SK-N-MC (cell line): ENCODE results near the gene IL13RA2.

Experiments used
- EZH2 ChIP-seq: fragments of 200-600 bp; sonication (generic); IDR thresholded peaks from one replicate; pipeline ENCODE4 v1.6.1; 2017; ENCODE audit warnings: antibody characterized with exemption
- FOXP2 ChIP-seq: optimal IDR thresholded peaks from 2 replicates; pipeline ENCODE3; 2011; ENCODE audit warnings: mild to moderate bottlenecking, moderate library complexity; ENCODE audit not compliant: insufficient read depth; ENCODE audit errors: extremely low read length, control extremely low read depth
- POLR2AphosphoS5 ChIP-seq: IDR thresholded peaks from 2 replicates; pipeline ENCODE4 v1.6.1; 2012; ENCODE audit warnings: mild to moderate bottlenecking, low read depth, low read length, borderline replicate concordance

- TF ChIP-seq EZH2 = no peak
- no peak for TF ChIP-seq POLR2AphosphoS5
- no peak for TF ChIP-seq FOXP2
Observed at GRCh38 chrX:114964374-114964773, 53.0 kb downstream of the IL13RA2 start.
